Activated CD4-positive, alpha-beta T cell treated with anti-CD3 and anti-CD28 coated beads for 36 hours (primary cell): Measurements from ENCODE around the gene UBAP1. TPM values are rescaled to one million over a fixed set of nuclear protein-coding genes. Genes with fewer than 3 reads are reported as not detected.
A peak's percentile ranks its signal among the peaks of the same experiment; 100 is the strongest.
"Not testable (repeated sequence)": the region's sequence is repeated elsewhere in the genome, so short reads cannot be mapped to it uniquely, and the experiment has no call there.

Experiments
- ATAC-seq: fragments of 200-7000 bp; cut with Tn5 transposase; one replicate; pipeline ENCODE4 v1.10.0; 2021; ENCODE audit warnings: mild to moderate bottlenecking, moderate library complexity
- CTCF ChIA-PET: fragments of 350-600 bp; sonication (Branson Sonifier 250); formaldehyde crosslinking; loops from one replicate; lab custom pipeline; 2021; ENCODE audit warnings: antibody characterized with exemption; lab: Charles Lee
- POLR2A ChIA-PET: fragments of 350-600 bp; sonication (Branson Sonifier 250); formaldehyde crosslinking; loops from one replicate; lab custom pipeline; 2021; ENCODE audit warnings: antibody characterized with exemption, inconsistent platforms; lab: Charles Lee
- DNase-seq: peaks from one replicate; pipeline ENCODE4 v3.0.0-alpha.2; 2020
- H3K27ac Mint-ChIP-seq: one replicate; pipeline ENCODE4 v1.8.0; 2021; ENCODE audit warnings: mixed read lengths
- H3K27me3 Mint-ChIP-seq: one replicate; pipeline ENCODE4 v1.8.0; 2021; ENCODE audit warnings: mixed read lengths
- H3K36me3 Mint-ChIP-seq: one replicate; pipeline ENCODE4 v1.8.0; 2021; ENCODE audit warnings: low read depth, mixed read lengths
- H3K4me1 Mint-ChIP-seq: one replicate; pipeline ENCODE4 v1.8.0; 2021; ENCODE audit warnings: mixed read lengths
- H3K4me3 Mint-ChIP-seq: one replicate; pipeline ENCODE4 v1.8.0; 2021; ENCODE audit warnings: mild to moderate bottlenecking, moderate library complexity, mixed read lengths
- H3K9me3 Mint-ChIP-seq: one replicate; pipeline ENCODE4 v1.8.0; 2021; ENCODE audit warnings: low read depth, mixed read lengths
- intact Hi-C, 2 experiments: fragments of 100-400 bp; cut with DNase I in 1 of 2; cut with micrococcal nuclease in 1 of 2; formaldehyde crosslinking; loops; one replicate each; pipeline versions ENCODE4 v1.14.2 to v1.15.1; 2022 to 2024; cut with DNase I, micrococcal nuclease
- total RNA-seq, 2 experiments: library from RNA; stranded (reverse); gene quantifications; one replicate each; pipeline ENCODE4 v1.2.3, GENCODE V29; 2021

UBAP1 gene
- 10 to 100 TPM; 29.5 to 43.3 TPM for total RNA-seq

- POLR2A ChIA-PET, result interaction anchor here (0.6 to 1.4 kb wide), 3 partner anchors 12 to 130 kb away, joined by 3 to 10 read pairs (median 7); partner anchors contain the start of genes DCAF12 and UBAP2
- ATAC-seq (peak; percentile 97), DNase-seq (peak; percentile 98)
- CTCF ChIA-PET, result interaction anchor here (0.6 to 1.7 kb wide), 9 partner anchors 9 to 200 kb away, joined by 3 to 5 read pairs (median 4); no protein-coding TSS in a partner anchor
- intact Hi-C loops, result loop anchor here (1.0 to 10.0 kb wide), 13 partner anchors 52 to 1624 kb away; partner anchors contain the start of genes DCAF12 (in 2 of the 2), KIF24 (in 1 of the 2), MYORG (in 1 of the 2) and NFX1 (in 1 of the 2)
- Mint-ChIP-seq H3K4me1 (peaks cover 20% of the 10 kb centered on the region), H3K4me3 (peak within 1 kb of the TSS; percentile 93), H3K9me3 (no peaks in the 10 kb centered on the region), H3K36me3 (peaks cover 9% of the 10 kb centered on the region), H3K27me3 (no peaks in the 10 kb centered on the region), H3K27ac (peak within 1 kb of the TSS; percentile 96)
These were observed at the start of gene UBAP1 for GRCh38 chr9:34178436-34179212. TSS of gene UBAP1 (plus strand) at chr9:34179043. CDS start at chr9:34220915, 41,872 bp downstream.

GRCh38 chr9:34131571-34131970, 47.3 kb upstream of the UBAP1 start:
- peaks cover 4% of the 10 kb centered on the region for H3K4me1 Mint-ChIP-seq
- CTCF ChIA-PET, result no interaction called here
- intact Hi-C loops, result no loop called here
- DNase-seq, result no peak
- H3K9me3 Mint-ChIP-seq, result no peaks in the 10 kb centered on the region
- no peak for ATAC-seq
- POLR2A ChIA-PET, result no interaction called here
- H3K4me3 Mint-ChIP-seq, result no peak overlapping the region
- no peak overlapping the region for H3K27ac Mint-ChIP-seq
- H3K36me3 Mint-ChIP-seq, result no peaks in the 10 kb centered on the region
- no peaks in the 10 kb centered on the region for H3K27me3 Mint-ChIP-seq

- CTCF ChIA-PET, result interaction anchor here (0.6 to 0.7 kb wide), 2 partner anchors 59 to 541 kb away, joined by 3 read pairs; no protein-coding TSS in a partner anchor
- no peak overlapping the region for H3K4me3 Mint-ChIP-seq
- intact Hi-C loops, result no loop called here
- H3K27ac Mint-ChIP-seq, result no peak overlapping the region
- H3K9me3 Mint-ChIP-seq, result no peaks in the 10 kb centered on the region
- no peaks in the 10 kb centered on the region for H3K36me3 Mint-ChIP-seq
- H3K27me3 Mint-ChIP-seq, result no peaks in the 10 kb centered on the region
- no peak for DNase-seq
- ATAC-seq, result no peak
- POLR2A ChIA-PET, result no interaction called here
- H3K4me1 Mint-ChIP-seq, result no peaks in the 10 kb centered on the region
These were observed 45.4 kb upstream of the UBAP1 start for GRCh38 chr9:34133436-34133949.

GRCh38 chr9:34134521-34134920, 44.3 kb upstream of the UBAP1 start:
- no peaks in the 10 kb centered on the region for H3K27me3 Mint-ChIP-seq
- H3K4me1 Mint-ChIP-seq, result peaks cover 2% of the 10 kb centered on the region
- ChIA-PET CTCF (interaction anchor here (0.5 kb wide), 1 partner anchor 336 kb away, joined by 4 read pairs; no protein-coding TSS in a partner anchor), POLR2A (no interaction called here)
- H3K9me3 Mint-ChIP-seq, result no peaks in the 10 kb centered on the region
- H3K27ac Mint-ChIP-seq, result no peak overlapping the region
- H3K36me3 Mint-ChIP-seq, result no peaks in the 10 kb centered on the region
- ATAC-seq (no peak), DNase-seq (no peak)
- no peak overlapping the region for H3K4me3 Mint-ChIP-seq
- intact Hi-C loops, result no loop called here

- intact Hi-C loops, H3K27ac Mint-ChIP-seq, H3K4me3 Mint-ChIP-seq, ATAC-seq, H3K27me3 Mint-ChIP-seq, CTCF ChIA-PET, H3K36me3 Mint-ChIP-seq, POLR2A ChIA-PET, H3K9me3 Mint-ChIP-seq, DNase-seq, H3K4me1 Mint-ChIP-seq: not testable (repeated sequence)
These were observed 40.2 kb upstream of the UBAP1 start for GRCh38 chr9:34138644-34139043.

- Mint-ChIP-seq H3K4me3 (no peak overlapping the region), H3K9me3 (no peaks in the 10 kb centered on the region), H3K4me1 (peaks cover 2% of the 10 kb centered on the region), H3K27me3 (no peaks in the 10 kb centered on the region), H3K36me3 (no peaks in the 10 kb centered on the region), H3K27ac (no peak overlapping the region)
- ChIA-PET CTCF (interaction anchor here (0.7 to 1.5 kb wide), 2 partner anchors 11 to 1476 kb away, joined by 3 to 5 read pairs; no protein-coding TSS in a partner anchor), POLR2A (no interaction called here)
- intact Hi-C loops, result no loop called here
- ATAC-seq (no peak), DNase-seq (no peak)
These were observed 39.2 kb upstream of the UBAP1 start for GRCh38 chr9:34139477-34140146.

- intact Hi-C loops, result no loop called here
- ATAC-seq, result no peak
- H3K27ac Mint-ChIP-seq, result no peak overlapping the region
- no peaks in the 10 kb centered on the region for H3K9me3 Mint-ChIP-seq
- no peaks in the 10 kb centered on the region for H3K36me3 Mint-ChIP-seq
- no peak overlapping the region for H3K4me3 Mint-ChIP-seq
- no peak for DNase-seq
- ChIA-PET POLR2A (no interaction called here), CTCF (interaction anchor here (1.5 kb wide), 1 partner anchor 10 kb away, joined by 5 read pairs; no protein-coding TSS in a partner anchor)
- H3K4me1 Mint-ChIP-seq, result peaks cover 2% of the 10 kb centered on the region
- H3K27me3 Mint-ChIP-seq, result no peaks in the 10 kb centered on the region
These were observed 38.0 kb upstream of the UBAP1 start for GRCh38 chr9:34140853-34141252.

GRCh38 chr9:34143116-34143515, 35.7 kb upstream of the UBAP1 start:
- intact Hi-C loops, result no loop called here
- Mint-ChIP-seq H3K9me3 (no peaks in the 10 kb centered on the region), H3K27me3 (no peaks in the 10 kb centered on the region), H3K27ac (no peak overlapping the region), H3K36me3 (no peaks in the 10 kb centered on the region), H3K4me1 (peaks cover 2% of the 10 kb centered on the region), H3K4me3 (no peak overlapping the region)
- ATAC-seq, result no peak
- no peak for DNase-seq
- ChIA-PET POLR2A (no interaction called here), CTCF (interaction anchor here (1.2 kb wide), 1 partner anchor 8 kb away, joined by 3 read pairs; no protein-coding TSS in a partner anchor)

GRCh38 chr9:34145165-34145564, 33.7 kb upstream of the UBAP1 start:
- Mint-ChIP-seq H3K4me1 (no peaks in the 10 kb centered on the region), H3K27me3 (no peaks in the 10 kb centered on the region), H3K36me3 (no peaks in the 10 kb centered on the region), H3K9me3 (no peaks in the 10 kb centered on the region), H3K4me3 (no peak overlapping the region), H3K27ac (no peak overlapping the region)
- POLR2A ChIA-PET, result no interaction called here
- CTCF ChIA-PET, result no interaction called here
- DNase-seq, result no peak
- ATAC-seq, result no peak
- intact Hi-C loops, result no loop called here

GRCh38 chr9:34151398-34151797, 27.4 kb upstream of the UBAP1 start:
- ChIA-PET CTCF (interaction anchor here (0.5 to 2.0 kb wide), 3 partner anchors 9 to 23 kb away, joined by 3 to 5 read pairs (median 3); no protein-coding TSS in a partner anchor), POLR2A (interaction anchor here (0.6 kb wide), 1 partner anchor 442 kb away, joined by 4 read pairs; no protein-coding TSS in a partner anchor)
- H3K4me1 Mint-ChIP-seq, result no peaks in the 10 kb centered on the region
- DNase-seq, result no peak
- H3K9me3 Mint-ChIP-seq, result no peaks in the 10 kb centered on the region
- intact Hi-C loops, result no loop called here
- no peaks in the 10 kb centered on the region for H3K36me3 Mint-ChIP-seq
- no peak overlapping the region for H3K27ac Mint-ChIP-seq
- no peak for ATAC-seq
- no peaks in the 10 kb centered on the region for H3K27me3 Mint-ChIP-seq
- no peak overlapping the region for H3K4me3 Mint-ChIP-seq

- intact Hi-C loops, result no loop called here
- Mint-ChIP-seq H3K4me1 (no peaks in the 10 kb centered on the region), H3K4me3 (no peak overlapping the region), H3K9me3 (no peaks in the 10 kb centered on the region), H3K27me3 (no peaks in the 10 kb centered on the region), H3K36me3 (no peaks in the 10 kb centered on the region), H3K27ac (no peak overlapping the region)
- DNase-seq (no peak), ATAC-seq (no peak)
- ChIA-PET POLR2A (no interaction called here), CTCF (no interaction called here)
These were observed 24.8 kb upstream of the UBAP1 start for GRCh38 chr9:34154057-34154456.
